Loucy (cell line): ENCODE results near the gene KANK2.

Experiments used
- H2AFZ ChIP-seq: fragments of 200-600 bp; sonication (generic); 2 replicates; pipeline ENCODE4 v1.6.0; 2016; ENCODE audit warnings: antibody characterized with exemption, mild to moderate bottlenecking, low read length, moderate library complexity
- H3F3A ChIP-seq: fragments of 200-600 bp; 2 replicates; pipeline ENCODE4 v1.6.0; 2016; ENCODE audit warnings: antibody characterized with exemption, low read depth, mild to moderate bottlenecking
- H3K27me3 ChIP-seq: fragments of 200-600 bp; sonication (generic); 2 replicates; pipeline ENCODE4 v1.6.1; 2014; ENCODE audit warnings: low read length, mild to moderate bottlenecking; ENCODE audit not compliant: insufficient read depth, poor library complexity, severe bottlenecking
- H3K36me3 ChIP-seq: fragments of 200-600 bp; sonication (generic); 2 replicates; pipeline ENCODE4 v1.6.1; 2016; ENCODE audit warnings: low read length; ENCODE audit not compliant: insufficient read depth
- H3K4me1 ChIP-seq: fragments of 200-600 bp; sonication (generic); 2 replicates; pipeline ENCODE4 v1.5.1; 2014; ENCODE audit warnings: low read length, mild to moderate bottlenecking; ENCODE audit not compliant: insufficient read depth, poor library complexity, severe bottlenecking
- H3K4me2 ChIP-seq: fragments of 200-600 bp; sonication (generic); 2 replicates; pipeline ENCODE4 v1.6.0; 2014; ENCODE audit warnings: antibody characterized with exemption, low read length, low read depth, mild to moderate bottlenecking; ENCODE audit not compliant: poor library complexity, severe bottlenecking
- H3K4me3 ChIP-seq: fragments of 200-600 bp; sonication (generic); 2 replicates; pipeline ENCODE4 v1.5.1; 2014; ENCODE audit warnings: low read length, mild to moderate bottlenecking, mixed read lengths; ENCODE audit not compliant: poor library complexity, severe bottlenecking
- H3K79me2 ChIP-seq: fragments of 200-600 bp; sonication (generic); 2 replicates; pipeline ENCODE4 v1.6.1; 2014; ENCODE audit warnings: low read length; ENCODE audit not compliant: insufficient read depth
- H3K9ac ChIP-seq: fragments of 200-600 bp; sonication (generic); 2 replicates; pipeline ENCODE4 v1.6.0; 2014; ENCODE audit warnings: mild to moderate bottlenecking, low read depth, low read length, moderate library complexity; ENCODE audit not compliant: poor library complexity, severe bottlenecking
- H3K9me2 ChIP-seq: fragments of 200-600 bp; sonication (generic); replicated peaks from 2 replicates; pipeline ENCODE4 v1.6.1; 2016; ENCODE audit warnings: low read depth, low read length, mixed read lengths
- H3K9me3 ChIP-seq: fragments of 200-600 bp; sonication (generic); 2 replicates; pipeline ENCODE4 v1.6.1; 2014; ENCODE audit warnings: mild to moderate bottlenecking, antibody characterized with exemption, low read length, low read depth; ENCODE audit not compliant: insufficient read depth
- H4K20me1 ChIP-seq: fragments of 200-600 bp; sonication (generic); 2 replicates; pipeline ENCODE4 v1.6.0; 2014; ENCODE audit warnings: antibody characterized with exemption, low read length, mild to moderate bottlenecking; ENCODE audit not compliant: insufficient read depth, poor library complexity, severe bottlenecking
- CTCF ChIP-seq: fragments of 200-600 bp; sonication (generic); conservative IDR thresholded peaks from 2 replicates; pipeline ENCODE4 v1.5.1; 2014; ENCODE audit warnings: mild to moderate bottlenecking, antibody characterized with exemption, low read length
- EZH2phosphoT487 ChIP-seq: fragments of 200-600 bp; IDR thresholded peaks from 2 replicates; pipeline ENCODE4 v1.6.1; 2018; ENCODE audit warnings: antibody characterized with exemption, mild to moderate bottlenecking, moderate library complexity, borderline replicate concordance

The KANK2 gene

GRCh38 chr19:11197291-11198174, at the start of gene KANK2:
Gene KANK2, minus strand, starts transcription at chr19:11197545. Its CDS starts 3,034 bp downstream, at chr19:11194511.
- H3K9ac ChIP-seq: peak within 1 kb of the TSS; percentile 74
- H4K20me1 ChIP-seq: no peaks in the 10 kb centered on the region
- H3K79me2 ChIP-seq: no peaks in the 10 kb centered on the region
- TF ChIP-seq EZH2phosphoT487: no peak
- no peak for TF ChIP-seq CTCF
- peaks cover 4% of the 10 kb centered on the region for H3K4me1 ChIP-seq
- no peaks in the 10 kb centered on the region for H3F3A ChIP-seq
- no peaks in the 10 kb centered on the region for H3K9me2 ChIP-seq
- no peaks in the 10 kb centered on the region for H3K36me3 ChIP-seq
- H3K4me2 ChIP-seq: peak within 1 kb of the TSS; percentile 97
- H3K4me3 ChIP-seq: peak within 1 kb of the TSS; percentile 75
- peak within 1 kb of the TSS; percentile 98 for H2AFZ ChIP-seq
- H3K9me3 ChIP-seq: no peaks in the 10 kb centered on the region
- H3K27me3 ChIP-seq: no peaks in the 10 kb centered on the region

GRCh38 chr19:11246941-11247340, 49.6 kb upstream of the KANK2 start:
- TF ChIP-seq CTCF: no peak
- TF ChIP-seq EZH2phosphoT487: no peak
- no peak overlapping the region for H2AFZ ChIP-seq
- no peaks in the 10 kb centered on the region for H3F3A ChIP-seq
- no peaks in the 10 kb centered on the region for H4K20me1 ChIP-seq
- H3K9ac ChIP-seq: no peak overlapping the region
- no peaks in the 10 kb centered on the region for H3K36me3 ChIP-seq
- no peak overlapping the region for H3K4me3 ChIP-seq
- no peak overlapping the region for H3K4me2 ChIP-seq
- H3K79me2 ChIP-seq: no peaks in the 10 kb centered on the region
- H3K9me2 ChIP-seq: no peaks in the 10 kb centered on the region
- H3K27me3 ChIP-seq: no peaks in the 10 kb centered on the region
- no peaks in the 10 kb centered on the region for H3K4me1 ChIP-seq
- no peaks in the 10 kb centered on the region for H3K9me3 ChIP-seq

GRCh38 chr19:11244846-11245589, 47.7 kb upstream of the KANK2 start:
- Histone ChIP-seq H3K4me2 (no peak overlapping the region), H3K79me2 (no peaks in the 10 kb centered on the region), H3K9me2 (no peaks in the 10 kb centered on the region), H2AFZ (no peak overlapping the region), H3K36me3 (no peaks in the 10 kb centered on the region), H3K4me3 (no peak overlapping the region), H4K20me1 (no peaks in the 10 kb centered on the region), H3K27me3 (no peaks in the 10 kb centered on the region), H3K4me1 (no peaks in the 10 kb centered on the region), H3F3A (no peaks in the 10 kb centered on the region), H3K9ac (no peak overlapping the region), H3K9me3 (no peaks in the 10 kb centered on the region)
- TF ChIP-seq EZH2phosphoT487 (no peak), CTCF (no peak)
